Gastroesophageal sphincter (tissue), 3 donors: ENCODE data around the gene IFNA8.

ENCODE experiments used
- EP300 ChIP-seq: sonication (generic); formaldehyde crosslinking; IDR thresholded peaks from one replicate; pipeline ENCODE4 v1.6.1; 2017; ENCODE audit warnings: antibody characterized with exemption, mild to moderate bottlenecking
- POLR2A ChIP-seq, 2 donors: fragments of 450-650 bp; IDR thresholded peaks; one replicate each; pipeline ENCODE4 v1.6.1; 2017; ENCODE audit warnings: antibody characterized with exemption in 2 of 2, mild to moderate bottlenecking in 2 of 2, moderate library complexity in 1 of 2
- TF ChIP-seq, protein P1 (sequence below), 4 experiments: fragments of 200-600 bp in 2 of 4; fragments of 450-650 bp in 2 of 4; sonication (generic) in 1 of 4; IDR thresholded peaks; one replicate each; pipeline ENCODE4 v1.5.1; 2017 to 2019; ENCODE audit warnings: antibody characterized with exemption in 4 of 4, mild to moderate bottlenecking in 2 of 4, moderate library complexity in 2 of 4

GRCh38 chr9:21395778-21396717 lies 12.9 kb upstream of the IFNA8 start:
- no peak for TF ChIP-seq POLR2A (IDR thresholded peaks at IDR 0.05)
- TF ChIP-seq, protein P1, sequence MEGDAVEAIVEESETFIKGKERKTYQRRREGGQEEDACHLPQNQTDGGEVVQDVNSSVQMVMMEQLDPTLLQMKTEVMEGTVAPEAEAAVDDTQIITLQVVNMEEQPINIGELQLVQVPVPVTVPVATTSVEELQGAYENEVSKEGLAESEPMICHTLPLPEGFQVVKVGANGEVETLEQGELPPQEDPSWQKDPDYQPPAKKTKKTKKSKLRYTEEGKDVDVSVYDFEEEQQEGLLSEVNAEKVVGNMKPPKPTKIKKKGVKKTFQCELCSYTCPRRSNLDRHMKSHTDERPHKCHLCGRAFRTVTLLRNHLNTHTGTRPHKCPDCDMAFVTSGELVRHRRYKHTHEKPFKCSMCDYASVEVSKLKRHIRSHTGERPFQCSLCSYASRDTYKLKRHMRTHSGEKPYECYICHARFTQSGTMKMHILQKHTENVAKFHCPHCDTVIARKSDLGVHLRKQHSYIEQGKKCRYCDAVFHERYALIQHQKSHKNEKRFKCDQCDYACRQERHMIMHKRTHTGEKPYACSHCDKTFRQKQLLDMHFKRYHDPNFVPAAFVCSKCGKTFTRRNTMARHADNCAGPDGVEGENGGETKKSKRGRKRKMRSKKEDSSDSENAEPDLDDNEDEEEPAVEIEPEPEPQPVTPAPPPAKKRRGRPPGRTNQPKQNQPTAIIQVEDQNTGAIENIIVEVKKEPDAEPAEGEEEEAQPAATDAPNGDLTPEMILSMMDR (IDR thresholded peaks at IDR 0.05): peak; percentile 43 to 85 (median 51)
- TF ChIP-seq EP300: no peak
